Measurements from ENCODE around the gene MAP3K14.

The MAP3K14 gene

DNA sequence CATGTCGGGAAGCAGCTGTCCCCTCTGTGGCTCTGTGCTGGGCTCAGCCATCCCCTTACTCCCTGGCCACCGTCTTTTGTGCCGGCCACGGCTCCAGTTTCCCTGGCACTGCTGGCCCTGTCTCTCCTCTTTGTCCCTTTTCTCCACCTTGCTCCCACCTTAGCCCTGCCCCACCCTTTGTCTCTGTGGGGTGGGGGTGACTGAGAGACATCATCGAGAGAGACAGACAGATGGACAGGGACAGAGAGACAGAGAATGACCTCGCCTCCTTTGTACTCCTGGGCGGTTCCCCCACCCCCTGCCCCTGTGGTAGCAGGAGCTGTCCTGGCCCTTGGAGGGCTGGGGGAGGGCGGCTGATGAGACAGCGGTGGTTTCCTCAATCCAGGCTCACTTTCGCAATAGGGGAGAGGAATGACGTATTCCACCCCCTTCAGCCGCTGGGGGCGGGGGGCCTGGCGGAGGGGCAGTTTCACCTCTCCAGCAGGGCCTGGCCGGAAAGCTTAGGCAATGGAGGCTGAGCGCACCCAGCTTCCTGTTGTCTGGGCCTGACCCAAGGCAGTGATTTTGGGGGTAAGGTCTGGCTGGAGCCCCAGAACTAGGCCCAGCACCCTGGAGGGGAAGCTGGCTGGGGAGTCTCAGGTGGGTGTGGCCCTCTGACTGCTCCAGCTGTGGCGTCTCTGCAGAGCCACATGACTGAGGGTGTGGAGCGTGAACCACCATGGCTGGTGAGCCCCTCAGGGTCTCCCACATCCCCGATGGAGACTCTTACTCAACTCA lies 87.9 kb downstream of the MAP3K14 start:
- DNase-seq (ENCODE audit: low spot score), result peak; percentile 94
- POLR2A ChIA-PET (ENCODE audit: low non-redundant PET), result no interaction called here
- peak overlapping the region; percentile 94 for H3K27ac ChIP-seq
- TF ChIP-seq, protein P1, sequence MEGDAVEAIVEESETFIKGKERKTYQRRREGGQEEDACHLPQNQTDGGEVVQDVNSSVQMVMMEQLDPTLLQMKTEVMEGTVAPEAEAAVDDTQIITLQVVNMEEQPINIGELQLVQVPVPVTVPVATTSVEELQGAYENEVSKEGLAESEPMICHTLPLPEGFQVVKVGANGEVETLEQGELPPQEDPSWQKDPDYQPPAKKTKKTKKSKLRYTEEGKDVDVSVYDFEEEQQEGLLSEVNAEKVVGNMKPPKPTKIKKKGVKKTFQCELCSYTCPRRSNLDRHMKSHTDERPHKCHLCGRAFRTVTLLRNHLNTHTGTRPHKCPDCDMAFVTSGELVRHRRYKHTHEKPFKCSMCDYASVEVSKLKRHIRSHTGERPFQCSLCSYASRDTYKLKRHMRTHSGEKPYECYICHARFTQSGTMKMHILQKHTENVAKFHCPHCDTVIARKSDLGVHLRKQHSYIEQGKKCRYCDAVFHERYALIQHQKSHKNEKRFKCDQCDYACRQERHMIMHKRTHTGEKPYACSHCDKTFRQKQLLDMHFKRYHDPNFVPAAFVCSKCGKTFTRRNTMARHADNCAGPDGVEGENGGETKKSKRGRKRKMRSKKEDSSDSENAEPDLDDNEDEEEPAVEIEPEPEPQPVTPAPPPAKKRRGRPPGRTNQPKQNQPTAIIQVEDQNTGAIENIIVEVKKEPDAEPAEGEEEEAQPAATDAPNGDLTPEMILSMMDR (conservative IDR thresholded peaks at IDR 0.05; ENCODE audit: low read depth), result no peak
- CTCF ChIA-PET, result interaction anchor here (1.8 to 3.9 kb wide), 2 partner anchors 10 to 94 kb away, joined by 8 to 21 read pairs; partner anchors contain the start of gene ACBD4

DNA sequence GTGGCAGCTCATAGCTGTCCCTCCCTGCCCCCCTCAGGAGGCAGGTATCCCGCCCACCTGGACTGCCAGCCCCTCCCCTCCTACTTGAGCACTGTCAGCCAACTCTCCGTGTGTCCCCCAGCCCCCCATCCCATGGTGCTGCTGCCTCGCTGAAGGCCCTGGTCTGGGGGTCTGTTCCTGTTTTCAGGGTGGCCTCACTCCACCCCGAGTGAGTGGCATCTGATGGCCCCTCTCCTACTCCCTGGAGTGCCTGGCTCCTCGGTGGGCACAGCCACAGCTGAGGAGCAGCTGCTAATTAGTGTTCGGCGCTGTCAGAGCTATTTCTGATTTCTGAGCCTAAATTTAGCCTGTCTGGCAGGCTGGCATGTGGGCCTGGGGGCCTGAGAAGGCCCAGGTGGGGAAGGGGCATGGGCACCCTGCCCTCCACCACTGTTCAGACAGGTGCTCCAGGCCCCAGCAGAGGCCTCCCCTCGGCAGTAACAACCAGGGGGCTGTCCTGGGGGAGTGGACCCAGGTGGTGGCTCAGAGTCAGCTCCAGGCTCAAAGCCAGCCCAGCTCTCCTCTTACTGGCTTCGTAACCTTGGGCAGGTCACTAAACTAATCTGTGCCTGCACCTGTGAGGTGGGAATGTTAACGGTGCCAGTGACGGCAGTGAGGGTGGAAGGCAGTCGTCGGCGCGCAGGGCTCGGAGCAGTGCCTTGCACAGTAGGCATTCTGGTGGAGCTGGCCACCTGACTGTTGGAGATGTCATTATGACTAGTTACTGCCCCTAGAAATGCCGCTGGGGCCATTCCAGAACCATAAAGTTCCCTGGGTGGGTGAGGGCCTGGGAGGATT lies 88.7 kb downstream of the MAP3K14 start:
- ChIA-PET POLR2A (ENCODE audit: low non-redundant PET) (no interaction called here), CTCF (interaction anchor here (1.8 to 3.9 kb wide), 2 partner anchors 9 to 93 kb away, joined by 8 to 21 read pairs; partner anchors contain the start of gene ACBD4)
- TF ChIP-seq, protein P1 (conservative IDR thresholded peaks at IDR 0.05; ENCODE audit: low read depth), result no peak
- no peak for DNase-seq (ENCODE audit: low spot score)
- peak overlapping the region; percentile 94 for H3K27ac ChIP-seq

DNA sequence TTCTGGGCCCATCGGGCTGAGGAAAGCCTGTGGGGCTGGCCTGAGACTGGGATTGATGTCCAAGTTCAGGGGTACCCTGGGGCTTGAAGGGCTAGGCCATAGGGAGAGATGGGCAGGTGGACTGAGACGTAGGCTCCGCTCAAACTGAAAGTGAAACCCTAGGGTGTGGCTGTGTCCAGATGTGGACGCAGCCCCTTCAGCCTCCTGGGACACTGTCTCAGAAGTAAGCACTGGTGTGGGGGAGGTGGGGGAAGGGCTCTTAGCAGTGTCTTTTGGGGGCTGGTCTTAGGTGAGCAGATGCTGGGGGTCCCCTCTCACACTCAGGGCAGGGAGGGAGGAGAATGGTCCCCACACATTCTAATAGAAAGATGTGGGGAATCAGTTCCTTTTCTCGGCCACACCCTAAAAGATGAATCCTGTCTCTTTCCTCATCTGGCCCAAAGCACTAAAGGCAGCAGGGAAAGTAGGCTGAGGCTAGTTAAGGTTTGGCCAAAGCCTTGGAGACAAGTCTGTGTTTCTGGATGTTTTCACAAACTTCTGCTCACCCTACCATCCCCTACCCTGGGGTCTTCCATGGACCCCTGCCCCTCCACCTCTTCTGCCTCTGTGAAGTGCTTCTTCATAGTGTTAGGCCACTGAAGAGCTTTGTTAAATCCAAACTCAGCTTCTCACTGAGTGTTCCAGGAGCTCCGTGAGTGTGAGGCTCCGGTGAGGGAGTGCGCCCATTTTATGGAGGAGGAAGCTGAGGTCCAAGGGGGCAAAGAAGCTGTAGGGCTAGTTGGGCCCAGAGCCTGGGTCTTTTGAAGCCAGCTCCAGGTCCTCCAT lies 89.5 kb downstream of the MAP3K14 start:
- POLR2A ChIA-PET (ENCODE audit: low non-redundant PET), result interaction anchor here (0.6 kb wide), 1 partner anchor 72 kb away, joined by 5 read pairs; no protein-coding TSS in a partner anchor
- DNase-seq (ENCODE audit: low spot score), result no peak
- peak overlapping the region; percentile 94 for H3K27ac ChIP-seq
- CTCF ChIA-PET, result interaction anchor here (1.8 to 3.9 kb wide), 2 partner anchors 8 to 92 kb away, joined by 8 to 21 read pairs; partner anchors contain the start of gene ACBD4
- TF ChIP-seq, protein P1 (conservative IDR thresholded peaks at IDR 0.05; ENCODE audit: low read depth), result no peak

DNA sequence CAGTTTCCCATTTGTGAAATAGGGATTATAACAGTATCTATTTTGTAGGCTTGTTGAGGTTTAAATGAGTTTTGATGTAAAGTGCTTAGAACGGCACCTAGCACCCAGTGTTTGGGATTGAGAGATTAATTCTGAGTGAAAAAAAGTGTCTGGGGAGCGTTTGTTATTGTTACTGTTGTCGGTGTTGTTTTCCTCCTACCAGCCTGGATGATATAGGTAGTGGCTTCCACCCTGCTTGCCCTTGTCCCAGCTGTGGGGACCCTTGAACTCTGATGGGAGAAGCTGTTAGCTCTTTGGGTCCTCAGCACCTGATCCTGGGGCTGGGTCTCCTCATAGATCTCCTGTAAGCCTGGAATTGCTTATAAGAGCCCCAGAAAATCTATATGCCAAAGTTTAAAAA lies 90.2 kb downstream of the MAP3K14 start:
- DNase-seq (ENCODE audit: low spot score), result no peak
- H3K27ac ChIP-seq, result peak overlapping the region; percentile 94
- ChIA-PET CTCF (interaction anchor here (1.6 kb wide), 1 partner anchor 9 kb away, joined by 7 read pairs; no protein-coding TSS in a partner anchor), POLR2A (ENCODE audit: low non-redundant PET) (interaction anchor here (0.6 kb wide), 1 partner anchor 71 kb away, joined by 5 read pairs; no protein-coding TSS in a partner anchor)
- TF ChIP-seq, protein P1 (conservative IDR thresholded peaks at IDR 0.05; ENCODE audit: low read depth), result no peak

DNA sequence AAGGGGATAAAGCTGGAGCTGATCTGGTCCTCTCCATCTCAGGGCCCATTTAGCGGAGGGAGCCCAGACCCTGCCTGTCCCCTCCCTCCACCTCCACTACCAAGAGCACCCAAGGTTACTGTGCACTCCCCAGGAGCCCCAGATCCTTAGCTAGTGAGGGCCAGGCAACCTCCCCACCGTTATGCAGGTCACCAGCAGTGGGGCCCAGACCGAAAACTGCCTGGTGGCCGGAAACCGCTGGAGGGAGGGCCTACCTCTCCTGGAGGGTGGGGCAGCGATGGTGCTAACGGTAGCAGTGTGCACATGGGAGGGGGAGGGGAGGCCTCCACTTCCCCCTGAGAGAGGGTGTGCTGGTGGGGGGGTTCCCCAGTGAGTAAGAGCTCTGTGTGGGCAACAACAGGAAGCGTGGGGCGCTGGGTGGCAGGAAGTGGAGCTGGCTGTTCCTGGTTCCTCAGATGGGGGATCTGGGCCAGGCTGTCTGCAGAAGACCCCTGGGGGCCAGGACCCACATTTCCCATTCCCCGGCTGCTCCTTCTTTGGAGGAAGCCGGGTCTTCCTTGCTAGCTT lies 90.8 kb downstream of the MAP3K14 start:
- DNase-seq (ENCODE audit: low spot score), result no peak
- CTCF ChIA-PET, result interaction anchor here (0.6 to 1.6 kb wide), 2 partner anchors 10 to 430 kb away, joined by 3 to 7 read pairs; no protein-coding TSS in a partner anchor
- POLR2A ChIA-PET (ENCODE audit: low non-redundant PET), result no interaction called here
- TF ChIP-seq, protein P1 (conservative IDR thresholded peaks at IDR 0.05; ENCODE audit: low read depth), result no peak
- peak overlapping the region; percentile 94 for H3K27ac ChIP-seq

Data from RWPE1 (cell line).